Vagina (tissue), 2 donors: Measurements from ENCODE around the gene PDE4D. TPM values are rescaled to one million over a fixed set of nuclear protein-coding genes. Genes with fewer than 3 reads are reported as not detected.

Source experiments
- DNase-seq, 2 donors: peaks; one replicate each; pipeline ENCODE4 v3.0.0-alpha.2; 2017; ENCODE audit errors: extremely low spot score in 2 of 2
- H3K27ac ChIP-seq: fragments of 200-600 bp; sonication (generic); one replicate; pipeline ENCODE4 v1.5.1; 2019
- H3K27me3 ChIP-seq: fragments of 200-600 bp; sonication (generic); one replicate; pipeline ENCODE4 v1.5.1; 2019
- H3K36me3 ChIP-seq, 2 donors: fragments of 200-600 bp; sonication (generic); one replicate each; pipeline ENCODE4 v1.5.1; 2017 to 2019
- H3K4me1 ChIP-seq: fragments of 200-600 bp; sonication (generic); one replicate; pipeline ENCODE4 v1.5.1; 2019
- H3K4me3 ChIP-seq, 2 donors: fragments of 200-600 bp; sonication (generic); 1 replicate in 1 of 2; 2 replicates in 1 of 2; pipeline ENCODE4 v1.5.1; 2016 to 2019
- H3K9me3 ChIP-seq: fragments of 200-600 bp; sonication (generic); one replicate; pipeline ENCODE4 v1.5.1; 2019
- CTCF ChIP-seq, 3 experiments: fragments of 450-650 bp in 2 of 3; fragments of 200-600 bp in 1 of 3; sonication (generic) in 1 of 3; IDR thresholded peaks; one replicate each; pipeline ENCODE4 v1.5.1; 2017 to 2019; ENCODE audit warnings: antibody characterized with exemption in 3 of 3, mild to moderate bottlenecking in 2 of 3, moderate library complexity in 2 of 3
- POLR2A ChIP-seq, 2 donors: fragments of 450-650 bp; IDR thresholded peaks; one replicate each; pipeline ENCODE4 v1.6.1; 2017; ENCODE audit warnings: antibody characterized with exemption in 2 of 2, mild to moderate bottlenecking in 2 of 2, moderate library complexity in 2 of 2
- POLR2AphosphoS5 ChIP-seq, 2 donors: sonication (generic); formaldehyde crosslinking; IDR thresholded peaks; one replicate each; pipeline ENCODE4 v1.9.0; 2017; ENCODE audit warnings: antibody characterized with exemption in 2 of 2, mild to moderate bottlenecking in 2 of 2, low read depth in 1 of 2; ENCODE audit not compliant: insufficient read depth in 1 of 2
- intact Hi-C: fragments of 100-400 bp; cut with DNase I; formaldehyde crosslinking; loops from one replicate; pipeline ENCODE4 v1.15.1; 2023
- total RNA-seq: library from RNA; depleted of rRNA; stranded (reverse); fragments of >200 nt; gene quantifications from one replicate; pipeline ENCODE4 v1.2.3, GENCODE V29; 2016

The PDE4D gene
- total RNA-seq, 1 donor from 2014 or later, result 86.9 TPM

DNA sequence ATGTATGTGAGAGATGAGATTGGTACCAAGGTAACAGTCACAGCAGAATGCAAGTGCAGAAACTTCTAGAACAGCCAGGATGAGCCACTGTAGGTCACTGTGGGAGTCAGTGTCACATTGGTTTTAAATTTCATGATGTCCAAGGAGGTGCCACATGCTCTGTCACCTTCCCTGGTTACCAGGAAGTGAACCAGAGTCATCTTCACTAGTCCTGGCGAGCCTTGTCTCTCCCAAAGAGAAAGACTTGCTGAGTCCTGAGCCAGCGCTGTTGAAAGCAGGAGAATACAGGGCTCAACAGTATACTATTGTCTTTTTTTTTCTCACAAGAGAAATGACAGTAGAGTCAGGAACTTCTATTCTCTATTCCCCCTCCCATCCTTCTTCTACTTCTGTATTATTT, 695.2 kb downstream of the PDE4D start:
- Histone ChIP-seq H3K36me3 (no peaks in the 10 kb centered on the region), H3K4me1 (no peaks in the 10 kb centered on the region), H3K9me3 (no peaks in the 10 kb centered on the region), H3K27me3 (no peaks in the 10 kb centered on the region), H3K4me3 (no peak overlapping the region), H3K27ac (peak overlapping the region; percentile 9)
- DNase-seq, result no peak
- intact Hi-C loops, result no loop called here
- TF ChIP-seq POLR2A (IDR thresholded peaks at IDR 0.05), result no peak
- TF ChIP-seq CTCF (IDR thresholded peaks at IDR 0.05), result no peak
- no peak for TF ChIP-seq POLR2AphosphoS5 (IDR thresholded peaks at IDR 0.05; ENCODE audit: insufficient read depth in 1 of 2, low read depth in 1 of 2)

DNA sequence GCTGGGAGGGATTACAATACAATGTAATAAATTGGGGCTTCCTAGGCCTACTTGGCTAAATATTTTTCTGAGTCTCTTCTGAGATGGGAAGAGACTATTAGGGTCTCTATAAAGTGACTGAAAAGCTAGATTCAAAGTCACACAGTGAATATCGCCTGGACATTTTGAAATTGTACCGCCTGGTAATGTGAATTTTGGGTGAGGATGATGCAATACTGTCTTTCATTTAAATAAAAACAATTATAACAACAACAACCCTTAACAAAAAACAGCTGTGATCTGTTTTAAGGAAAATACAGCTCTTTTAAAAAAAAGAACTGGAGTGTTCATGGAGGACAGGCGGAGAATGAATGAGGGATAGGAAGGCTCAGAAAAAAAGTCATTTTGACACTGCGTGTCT, 695.6 kb downstream of the PDE4D start:
- DNase-seq, result no peak
- intact Hi-C loops, result no loop called here
- no peaks in the 10 kb centered on the region for H3K4me1 ChIP-seq
- H3K9me3 ChIP-seq, result no peaks in the 10 kb centered on the region
- H3K27me3 ChIP-seq, result no peaks in the 10 kb centered on the region
- no peak overlapping the region for H3K27ac ChIP-seq
- H3K36me3 ChIP-seq, result no peaks in the 10 kb centered on the region
- no peak overlapping the region for H3K4me3 ChIP-seq
- TF ChIP-seq POLR2AphosphoS5 (IDR thresholded peaks at IDR 0.05; ENCODE audit: insufficient read depth in 1 of 2, low read depth in 1 of 2) (no peak), POLR2A (IDR thresholded peaks at IDR 0.05) (no peak), CTCF (IDR thresholded peaks at IDR 0.05) (no peak)

DNA sequence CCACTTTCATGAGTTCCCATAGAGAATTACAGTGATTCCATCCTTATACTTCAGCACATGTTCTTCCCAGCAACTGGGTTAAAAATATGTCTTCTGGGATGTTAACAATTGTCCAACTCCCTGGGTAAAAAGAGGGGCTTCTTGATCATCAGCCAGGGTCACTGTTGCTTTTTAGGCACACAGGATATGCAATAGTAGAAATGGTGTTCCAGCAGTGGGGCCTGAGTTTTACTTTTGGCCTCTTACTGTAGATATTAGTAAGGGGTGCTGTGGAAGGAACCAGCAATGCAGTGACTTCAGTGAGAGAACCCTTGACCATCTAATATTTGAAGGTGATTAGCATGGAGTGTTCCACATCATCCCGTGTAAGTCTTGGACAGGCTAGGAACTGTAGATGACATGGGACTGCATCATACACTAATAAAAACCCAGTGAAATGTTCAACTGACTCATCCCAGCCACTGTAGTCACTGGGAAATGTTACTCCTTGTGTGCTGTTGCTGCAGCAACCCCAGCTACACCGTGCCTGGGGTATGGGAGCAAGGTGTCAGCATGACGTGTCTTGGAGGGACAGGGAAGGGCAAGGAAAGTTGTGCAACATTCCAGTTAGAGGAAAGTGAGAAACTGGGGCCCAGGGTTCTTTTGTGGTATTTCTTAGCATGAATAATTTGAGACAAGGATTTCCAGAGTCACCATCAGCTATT, 699.8 kb downstream of the PDE4D start:
- no peak for DNase-seq
- Histone ChIP-seq H3K27ac (no peak overlapping the region), H3K27me3 (no peaks in the 10 kb centered on the region), H3K36me3 (no peaks in the 10 kb centered on the region), H3K4me1 (no peaks in the 10 kb centered on the region), H3K9me3 (no peaks in the 10 kb centered on the region), H3K4me3 (no peak overlapping the region)
- intact Hi-C loops, result no loop called here
- no peak for TF ChIP-seq POLR2A (IDR thresholded peaks at IDR 0.05)
- TF ChIP-seq CTCF (IDR thresholded peaks at IDR 0.05), result no peak
- TF ChIP-seq POLR2AphosphoS5 (IDR thresholded peaks at IDR 0.05; ENCODE audit: insufficient read depth in 1 of 2, low read depth in 1 of 2), result peak in 1 of 2 donors; percentile 39

DNA sequence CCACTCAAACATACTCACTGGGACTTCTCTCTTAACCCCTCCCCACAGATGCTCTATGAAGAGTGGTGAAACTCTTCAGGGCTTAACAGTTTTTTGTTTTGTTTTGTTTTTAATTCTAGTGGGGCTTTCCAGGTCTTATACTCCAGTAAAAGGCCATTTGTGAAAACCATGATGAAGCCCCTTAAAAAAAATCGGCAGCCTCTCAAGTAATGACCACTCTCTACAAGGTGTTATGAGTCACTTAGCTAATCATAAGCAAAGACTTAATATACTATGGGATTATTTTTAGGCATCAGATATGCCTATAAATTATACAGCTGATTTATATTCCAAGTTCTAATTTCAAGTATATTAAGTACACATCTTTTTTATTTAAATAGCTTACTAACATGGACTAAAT, 702.8 kb downstream of the PDE4D start:
- no peak overlapping the region for H3K27ac ChIP-seq
- H3K9me3 ChIP-seq, result no peaks in the 10 kb centered on the region
- intact Hi-C loops, result no loop called here
- TF ChIP-seq CTCF (IDR thresholded peaks at IDR 0.05), result no peak
- TF ChIP-seq POLR2AphosphoS5 (IDR thresholded peaks at IDR 0.05; ENCODE audit: insufficient read depth in 1 of 2, low read depth in 1 of 2), result no peak
- TF ChIP-seq POLR2A (IDR thresholded peaks at IDR 0.05), result no peak
- no peaks in the 10 kb centered on the region for H3K4me1 ChIP-seq
- H3K36me3 ChIP-seq, result no peaks in the 10 kb centered on the region
- H3K4me3 ChIP-seq, result no peak overlapping the region
- H3K27me3 ChIP-seq, result no peaks in the 10 kb centered on the region
- no peak for DNase-seq

- Histone ChIP-seq H3K9me3 (no peaks in the 10 kb centered on the region), H3K27ac (no peak overlapping the region), H3K36me3 (no peaks in the 10 kb centered on the region), H3K4me3 (no peak overlapping the region), H3K4me1 (no peaks in the 10 kb centered on the region), H3K27me3 (no peaks in the 10 kb centered on the region)
- no peak for TF ChIP-seq POLR2AphosphoS5 (IDR thresholded peaks at IDR 0.05; ENCODE audit: insufficient read depth in 1 of 2, low read depth in 1 of 2)
- TF ChIP-seq CTCF (IDR thresholded peaks at IDR 0.05), result no peak
- TF ChIP-seq POLR2A (IDR thresholded peaks at IDR 0.05), result no peak
- intact Hi-C loops, result loop anchor here (5.0 kb wide), 1 partner anchor 178 kb away; no protein-coding TSS in a partner anchor
- DNase-seq, result no peak
Observed at GRCh38 chr5:59189472-59190244, 703.9 kb downstream of the PDE4D start.
